Measurements from ENCODE around the gene COX7A2.

Gene COX7A2

DNA sequence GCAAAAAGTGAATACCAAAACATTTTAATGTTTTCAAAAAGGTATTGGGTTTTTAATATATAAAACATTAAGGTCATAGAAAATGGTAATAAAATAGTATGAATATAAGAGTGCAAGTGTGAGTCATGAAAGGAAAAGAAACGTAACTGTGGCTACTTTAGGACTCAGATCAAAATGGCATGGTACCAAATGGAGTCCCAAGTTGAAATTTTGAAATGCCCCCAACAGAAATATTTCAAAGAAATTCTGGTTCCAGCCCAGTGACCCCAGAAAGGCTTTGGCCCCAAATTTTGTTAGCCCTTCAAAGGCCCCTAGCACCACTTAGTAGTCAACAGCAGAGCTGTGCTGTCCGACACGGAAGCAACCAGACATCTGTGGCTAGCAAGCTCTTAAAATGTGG lies 43.7 kb downstream of the COX7A2 start:
- DNase-seq (ENCODE audit: low read depth), result no peak

GRCh38 chr6:75196081-75196687 lies 47.4 kb downstream of the COX7A2 start:
- no peak for DNase-seq (ENCODE audit: low read depth)

- no peak for DNase-seq (ENCODE audit: low read depth)
Observed at GRCh38 chr6:75188221-75188925, 55.2 kb downstream of the COX7A2 start.
